Suppressor macrophage treated with lipopolysaccharide for 1 hour (primary cell): ENCODE results near the gene DCAF17.
"Not testable (repeated sequence)": the region's sequence is repeated elsewhere in the genome, so short reads cannot be mapped to it uniquely, and the experiment has no call there.

Experiments
- DNase-seq, 3 donors: peaks; one replicate each; pipeline ENCODE4 v3.0.0-alpha.2; 2020 to 2022

The DCAF17 gene

DNA sequence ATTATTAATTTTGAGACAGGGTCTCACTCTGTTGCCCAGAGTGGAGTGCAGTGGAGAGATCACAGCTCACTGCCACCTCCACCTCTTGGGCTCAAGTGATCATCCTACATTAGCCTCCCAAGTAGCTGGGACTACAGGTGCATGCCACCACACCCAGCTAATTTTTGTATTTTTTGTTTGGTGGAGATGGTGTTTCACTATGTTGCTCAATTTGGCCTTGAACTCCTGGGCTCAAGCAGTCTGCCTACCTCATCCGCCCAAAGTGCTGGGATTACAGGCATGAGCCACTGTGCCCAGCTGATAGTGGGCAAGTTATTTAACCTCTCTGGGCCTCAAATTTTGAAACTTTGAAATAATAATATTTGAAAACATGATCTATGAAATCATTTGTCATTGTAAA, 26.5 kb downstream of the DCAF17 start:
- no peak for DNase-seq

GRCh38 chr2:171469176-171469575, 35.1 kb downstream of the DCAF17 start:
- no peak for DNase-seq

DNA sequence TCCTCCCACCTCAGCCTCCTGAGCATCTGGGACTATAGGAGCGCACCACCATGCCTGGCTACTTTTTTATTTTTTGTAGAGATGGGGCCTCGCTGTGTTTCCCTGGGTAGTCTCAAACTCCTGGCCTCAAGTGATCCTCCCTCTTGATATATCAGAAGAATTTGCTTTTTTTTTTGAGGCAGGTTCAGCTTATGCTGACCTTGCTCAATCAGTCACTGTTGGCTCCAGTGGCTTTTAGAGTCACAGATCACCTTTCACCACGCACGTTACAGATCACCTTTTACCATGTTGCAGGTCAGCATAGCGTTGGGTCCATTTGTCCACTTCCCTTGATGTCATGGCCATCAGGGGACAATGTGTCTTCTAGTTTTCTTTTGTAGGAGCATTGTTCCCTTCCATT, 36.1 kb downstream of the DCAF17 start:
- no peak for DNase-seq

DNA sequence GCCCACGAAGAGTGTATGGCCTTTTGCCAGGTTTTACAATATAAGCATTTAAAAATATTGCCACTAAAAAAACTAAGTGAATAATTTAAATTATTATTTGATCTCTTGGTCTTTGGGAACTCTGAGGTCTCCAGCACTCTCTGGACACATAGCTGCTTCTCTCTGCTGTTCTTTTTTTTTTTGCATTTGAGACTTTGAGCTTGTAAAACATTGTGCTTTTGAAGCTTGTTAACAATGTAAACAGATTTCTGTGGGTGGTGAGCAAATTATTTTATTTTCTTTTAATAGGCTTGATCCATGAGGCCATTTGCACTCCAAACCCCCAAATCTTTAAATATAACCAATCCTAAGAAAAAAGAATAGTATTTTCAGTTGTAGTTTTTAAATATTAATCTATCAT, 42.0 kb downstream of the DCAF17 start:
- no peak for DNase-seq

DNA sequence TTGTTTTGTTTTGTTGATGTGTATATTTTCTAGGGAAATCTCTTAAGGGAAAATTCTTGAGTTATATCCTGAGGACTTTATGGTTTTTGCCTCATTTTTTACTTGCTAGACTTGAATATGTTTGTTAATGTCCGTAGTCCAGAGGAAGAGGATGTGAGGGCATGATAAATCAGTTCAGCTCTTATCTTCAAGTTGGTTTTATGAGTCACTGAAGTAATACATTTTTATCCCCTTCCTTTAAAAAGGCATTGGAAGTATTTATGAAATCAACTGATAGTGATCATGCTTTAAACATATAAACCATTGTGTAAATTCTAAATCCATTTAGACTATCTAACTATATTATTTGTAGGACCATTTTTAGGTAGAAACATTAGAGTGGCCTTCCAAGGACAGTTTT, 44.3 kb downstream of the DCAF17 start:
- no peak for DNase-seq

DNA sequence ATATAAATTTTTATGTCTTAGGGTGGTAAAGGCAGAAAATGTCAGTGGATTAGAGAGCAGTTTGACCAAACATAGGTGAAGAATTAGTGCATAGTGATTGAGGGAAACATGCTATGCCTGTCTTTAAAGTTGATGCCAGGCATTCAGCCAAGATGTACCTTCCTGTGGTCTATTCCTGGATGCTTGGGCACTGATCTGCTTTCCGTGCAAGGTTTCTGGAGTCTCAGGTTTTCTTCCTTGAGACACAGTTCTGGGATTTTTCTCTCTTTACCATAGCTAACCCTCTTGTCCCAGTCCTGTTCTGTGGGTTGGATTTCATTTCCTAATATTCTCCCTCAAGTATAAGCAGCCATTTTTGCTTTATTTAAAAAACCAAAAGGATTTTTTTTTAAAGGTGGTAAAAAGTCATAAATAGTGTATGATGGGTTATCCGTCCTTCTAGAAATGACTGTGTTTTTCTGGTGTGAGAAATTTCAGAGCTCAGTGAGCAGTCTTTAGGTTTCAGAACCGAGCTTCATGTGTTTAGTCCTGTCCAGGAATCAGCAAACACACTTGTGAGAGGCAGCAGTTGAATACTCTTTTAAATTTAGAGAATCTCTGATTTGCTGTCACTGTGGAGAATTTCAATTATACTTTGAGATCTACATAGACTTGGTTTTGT, 45.3 kb downstream of the DCAF17 start:
- DNase-seq: no peak

DNA sequence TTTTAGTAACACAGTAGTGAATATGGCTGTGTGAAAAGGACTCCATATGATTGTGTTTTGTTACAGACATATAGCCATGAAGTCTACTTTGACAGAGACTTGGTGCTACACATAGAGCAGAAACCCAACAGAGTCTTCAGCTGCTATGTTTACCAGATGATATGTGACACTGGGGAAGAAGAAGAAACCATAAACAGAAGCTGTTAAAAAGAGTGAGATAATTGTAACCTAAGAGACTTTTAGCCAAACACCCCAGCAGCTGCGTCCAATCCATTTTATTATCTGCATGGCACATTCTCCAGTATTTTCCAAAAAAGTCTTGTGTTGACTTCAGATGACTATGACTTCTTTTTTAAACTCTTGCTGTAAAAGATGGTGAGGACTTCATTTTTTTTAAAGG, 46.9 kb downstream of the DCAF17 start:
- no peak for DNase-seq

- no peak for DNase-seq
Observed at GRCh38 chr2:171482308-171482707, 48.3 kb downstream of the DCAF17 start.

GRCh38 chr2:171482877-171483276, 48.9 kb downstream of the DCAF17 start:
- no peak for DNase-seq

DNA sequence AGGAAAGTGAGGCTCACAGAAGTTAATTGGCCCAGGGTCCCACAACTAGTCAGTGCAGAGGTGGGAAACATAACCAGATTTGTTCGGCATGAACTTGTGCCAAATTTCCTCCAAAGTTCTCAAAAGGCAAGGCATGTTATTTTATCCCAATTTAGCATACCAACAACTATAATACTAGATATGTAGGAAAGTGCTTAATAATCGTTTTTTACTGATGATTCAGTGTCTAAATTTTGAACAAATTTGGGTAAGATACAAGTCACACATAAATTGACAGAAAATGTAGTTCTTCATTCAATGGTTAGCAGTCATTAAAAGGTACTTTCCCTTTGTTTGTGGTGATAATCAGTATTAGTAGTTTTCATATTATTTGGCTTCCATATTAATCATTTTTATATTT, 49.8 kb downstream of the DCAF17 start:
- DNase-seq: no peak

- DNase-seq: no peak
Observed at GRCh38 chr2:171485116-171485515, 51.1 kb downstream of the DCAF17 start.

- no peak for DNase-seq
Observed at GRCh38 chr2:171487201-171487600, 53.2 kb downstream of the DCAF17 start.

GRCh38 chr2:171487803-171488259, 53.8 kb downstream of the DCAF17 start:
- no peak for DNase-seq

DNA sequence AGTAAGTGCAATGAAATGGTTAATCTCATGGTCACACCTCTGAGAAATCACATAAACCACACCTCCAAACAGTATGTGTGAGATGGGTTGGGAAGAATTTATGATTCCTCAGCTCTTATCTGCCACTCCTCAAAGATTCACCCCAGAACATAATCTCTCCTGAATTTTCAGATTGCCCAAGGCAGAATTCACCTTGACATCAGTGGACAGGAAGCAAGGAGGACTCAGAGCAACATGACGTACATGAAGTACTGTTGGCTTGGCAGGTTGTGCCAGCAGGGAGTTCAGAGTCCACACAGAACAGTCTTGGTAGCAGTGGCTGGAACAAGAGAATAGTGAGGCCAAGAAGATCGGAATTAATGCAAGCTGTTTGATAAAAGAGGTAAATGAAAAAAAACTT, 56.6 kb downstream of the DCAF17 start:
- DNase-seq: no peak

DNA sequence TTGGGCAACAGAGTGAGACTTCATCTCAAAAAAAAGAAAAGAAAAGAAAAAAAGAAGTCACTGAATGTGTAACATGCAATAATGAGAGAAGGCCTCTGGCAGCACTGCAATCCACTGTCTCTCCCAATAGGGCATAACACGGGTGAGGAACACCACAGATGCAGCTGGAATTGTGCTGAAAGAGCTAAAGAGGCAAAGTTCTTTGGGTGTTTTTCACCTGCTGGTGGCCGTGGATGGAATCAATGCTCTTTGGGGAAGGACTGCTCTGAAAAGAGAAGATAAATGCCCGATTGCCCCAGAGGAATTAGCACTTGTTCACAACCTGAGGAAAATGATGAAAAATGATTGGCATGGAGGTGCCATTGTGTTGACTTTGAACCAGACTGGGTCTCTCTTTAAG, 57.3 kb downstream of the DCAF17 start:
- DNase-seq: no peak

DNA sequence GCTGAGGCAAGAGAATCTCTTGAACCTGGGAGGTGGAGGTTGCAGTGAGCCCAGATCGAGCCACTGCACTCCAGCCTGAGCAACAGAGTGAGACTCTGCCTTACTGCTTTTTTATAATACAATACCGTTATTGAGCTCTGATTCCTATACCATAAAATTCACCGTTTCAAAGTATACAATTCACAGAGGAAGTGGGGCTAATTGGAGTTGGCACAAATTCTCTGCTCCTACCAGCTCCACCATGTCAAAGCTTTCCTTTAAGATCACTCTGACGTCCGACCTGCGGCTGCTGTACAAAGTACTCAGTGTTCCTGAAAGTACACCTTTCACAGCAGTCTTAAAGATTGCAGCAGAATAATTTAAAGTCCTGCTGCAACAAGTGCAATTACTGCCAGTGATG, 58.6 kb downstream of the DCAF17 start:
- no peak for DNase-seq

DNA sequence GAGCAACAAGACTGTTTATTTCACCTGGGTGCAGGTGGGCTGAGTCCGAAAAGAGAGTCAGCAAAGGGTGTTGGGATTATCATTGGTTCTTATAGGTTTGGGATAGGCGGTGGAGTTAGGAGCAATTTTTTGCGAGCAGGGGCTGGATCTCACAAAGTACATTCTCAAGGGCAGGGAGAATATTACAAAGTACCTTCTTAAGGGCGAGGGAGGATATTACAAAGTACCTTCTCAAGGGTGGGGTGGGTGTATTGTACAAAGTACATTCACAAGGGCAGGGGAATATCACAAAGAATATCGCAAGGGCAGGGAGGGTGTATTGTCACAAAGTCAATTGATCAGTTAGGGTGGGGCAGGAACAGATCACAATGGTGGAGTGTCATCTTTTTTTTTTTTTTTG, 63.6 kb downstream of the DCAF17 start:
- not testable (repeated sequence) for DNase-seq

DNA sequence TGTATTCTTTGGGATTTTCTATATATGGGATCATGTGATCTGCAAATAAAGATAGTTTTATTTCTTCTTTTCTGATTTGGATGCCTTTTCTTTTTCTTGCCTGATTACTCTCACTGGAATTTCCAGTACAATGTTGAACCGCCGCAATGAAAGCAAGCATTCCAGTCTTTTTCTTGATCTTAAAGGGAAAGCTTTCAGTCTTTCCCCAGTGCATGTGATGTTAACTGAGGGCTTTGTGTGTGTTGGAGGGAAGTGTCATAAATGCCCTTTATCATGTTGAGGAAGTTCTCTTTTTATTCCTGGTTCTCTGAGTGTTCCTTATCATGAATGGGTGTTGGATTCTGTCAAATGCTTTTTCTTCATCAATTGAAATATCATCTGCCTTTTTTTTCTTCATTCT, 71.3 kb downstream of the DCAF17 start:
- peak; percentile 9 to 36 (median 17) for DNase-seq

GRCh38 chr2:171509945-171510731, 76.1 kb downstream of the DCAF17 start:
- no peak for DNase-seq

DNA sequence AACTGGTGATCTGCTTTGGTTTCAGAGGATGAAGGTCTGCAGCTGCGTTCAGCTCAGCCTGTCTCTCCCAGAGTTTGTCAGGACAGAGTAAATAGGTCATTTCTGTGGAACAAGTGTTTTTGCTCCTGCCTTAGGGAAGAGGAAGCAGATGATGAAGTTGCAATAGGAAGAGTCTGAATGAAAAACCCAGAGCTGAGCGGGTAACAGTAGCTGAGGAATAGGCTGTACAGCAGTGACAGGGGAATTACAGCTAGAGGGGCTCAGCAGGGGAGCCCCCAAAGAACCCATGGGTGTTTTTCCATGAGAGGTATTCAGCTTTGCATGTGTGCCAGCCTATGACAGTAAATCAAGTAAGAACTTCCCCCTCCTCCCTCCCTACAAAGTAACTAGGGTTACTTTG, 78.0 kb downstream of the DCAF17 start:
- DNase-seq: peak; percentile 35 to 58 (median 58)

- DNase-seq: no peak
Observed at GRCh38 chr2:171512683-171513195, 78.7 kb downstream of the DCAF17 start.

- DNase-seq: peak; percentile 34 to 45 (median 42)
Observed at GRCh38 chr2:171513719-171514160, 79.7 kb downstream of the DCAF17 start.

DNA sequence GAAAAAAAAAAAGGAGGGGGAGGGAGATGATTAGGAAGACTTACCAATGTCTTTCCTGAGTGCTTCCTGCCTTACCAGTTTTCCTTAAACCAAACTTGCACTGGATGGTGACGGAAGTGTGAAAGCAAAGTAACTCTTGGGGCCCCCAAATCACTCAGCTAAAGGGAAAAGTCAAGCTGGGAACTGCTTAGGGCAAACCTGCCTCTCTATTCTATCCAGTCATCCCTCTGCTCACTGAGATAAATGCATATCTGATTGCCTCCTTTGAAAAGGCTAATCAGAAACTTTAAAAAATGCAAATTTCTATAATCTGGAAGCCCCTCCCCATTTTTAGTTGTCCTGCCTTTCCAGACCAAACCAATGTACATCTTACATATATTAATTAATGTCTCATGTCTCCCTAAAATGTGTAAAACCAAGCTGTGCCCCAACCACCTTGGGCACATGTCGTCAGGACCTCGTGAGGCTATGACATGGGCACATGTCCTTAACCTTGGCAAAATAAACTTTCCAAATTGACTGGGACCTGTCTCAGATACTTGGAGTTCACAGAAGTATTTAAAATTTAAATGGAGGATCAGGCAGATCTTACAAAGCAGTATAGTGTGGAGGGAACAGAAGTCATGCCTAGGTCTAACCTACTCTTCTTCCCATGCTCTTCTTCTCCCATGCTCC, 81.0 kb downstream of the DCAF17 start:
- DNase-seq: no peak
